ENCODE results near the gene BRPF1. TPM values are rescaled to one million over a fixed set of nuclear protein-coding genes. Genes with fewer than 3 reads are reported as not detected.

Gene BRPF1, protein sequence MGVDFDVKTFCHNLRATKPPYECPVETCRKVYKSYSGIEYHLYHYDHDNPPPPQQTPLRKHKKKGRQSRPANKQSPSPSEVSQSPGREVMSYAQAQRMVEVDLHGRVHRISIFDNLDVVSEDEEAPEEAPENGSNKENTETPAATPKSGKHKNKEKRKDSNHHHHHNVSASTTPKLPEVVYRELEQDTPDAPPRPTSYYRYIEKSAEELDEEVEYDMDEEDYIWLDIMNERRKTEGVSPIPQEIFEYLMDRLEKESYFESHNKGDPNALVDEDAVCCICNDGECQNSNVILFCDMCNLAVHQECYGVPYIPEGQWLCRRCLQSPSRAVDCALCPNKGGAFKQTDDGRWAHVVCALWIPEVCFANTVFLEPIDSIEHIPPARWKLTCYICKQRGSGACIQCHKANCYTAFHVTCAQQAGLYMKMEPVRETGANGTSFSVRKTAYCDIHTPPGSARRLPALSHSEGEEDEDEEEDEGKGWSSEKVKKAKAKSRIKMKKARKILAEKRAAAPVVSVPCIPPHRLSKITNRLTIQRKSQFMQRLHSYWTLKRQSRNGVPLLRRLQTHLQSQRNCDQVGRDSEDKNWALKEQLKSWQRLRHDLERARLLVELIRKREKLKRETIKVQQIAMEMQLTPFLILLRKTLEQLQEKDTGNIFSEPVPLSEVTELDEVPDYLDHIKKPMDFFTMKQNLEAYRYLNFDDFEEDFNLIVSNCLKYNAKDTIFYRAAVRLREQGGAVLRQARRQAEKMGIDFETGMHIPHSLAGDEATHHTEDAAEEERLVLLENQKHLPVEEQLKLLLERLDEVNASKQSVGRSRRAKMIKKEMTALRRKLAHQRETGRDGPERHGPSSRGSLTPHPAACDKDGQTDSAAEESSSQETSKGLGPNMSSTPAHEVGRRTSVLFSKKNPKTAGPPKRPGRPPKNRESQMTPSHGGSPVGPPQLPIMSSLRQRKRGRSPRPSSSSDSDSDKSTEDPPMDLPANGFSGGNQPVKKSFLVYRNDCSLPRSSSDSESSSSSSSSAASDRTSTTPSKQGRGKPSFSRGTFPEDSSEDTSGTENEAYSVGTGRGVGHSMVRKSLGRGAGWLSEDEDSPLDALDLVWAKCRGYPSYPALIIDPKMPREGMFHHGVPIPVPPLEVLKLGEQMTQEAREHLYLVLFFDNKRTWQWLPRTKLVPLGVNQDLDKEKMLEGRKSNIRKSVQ (N-terminal part only)
- total RNA-seq: 40.9 TPM

DNA sequence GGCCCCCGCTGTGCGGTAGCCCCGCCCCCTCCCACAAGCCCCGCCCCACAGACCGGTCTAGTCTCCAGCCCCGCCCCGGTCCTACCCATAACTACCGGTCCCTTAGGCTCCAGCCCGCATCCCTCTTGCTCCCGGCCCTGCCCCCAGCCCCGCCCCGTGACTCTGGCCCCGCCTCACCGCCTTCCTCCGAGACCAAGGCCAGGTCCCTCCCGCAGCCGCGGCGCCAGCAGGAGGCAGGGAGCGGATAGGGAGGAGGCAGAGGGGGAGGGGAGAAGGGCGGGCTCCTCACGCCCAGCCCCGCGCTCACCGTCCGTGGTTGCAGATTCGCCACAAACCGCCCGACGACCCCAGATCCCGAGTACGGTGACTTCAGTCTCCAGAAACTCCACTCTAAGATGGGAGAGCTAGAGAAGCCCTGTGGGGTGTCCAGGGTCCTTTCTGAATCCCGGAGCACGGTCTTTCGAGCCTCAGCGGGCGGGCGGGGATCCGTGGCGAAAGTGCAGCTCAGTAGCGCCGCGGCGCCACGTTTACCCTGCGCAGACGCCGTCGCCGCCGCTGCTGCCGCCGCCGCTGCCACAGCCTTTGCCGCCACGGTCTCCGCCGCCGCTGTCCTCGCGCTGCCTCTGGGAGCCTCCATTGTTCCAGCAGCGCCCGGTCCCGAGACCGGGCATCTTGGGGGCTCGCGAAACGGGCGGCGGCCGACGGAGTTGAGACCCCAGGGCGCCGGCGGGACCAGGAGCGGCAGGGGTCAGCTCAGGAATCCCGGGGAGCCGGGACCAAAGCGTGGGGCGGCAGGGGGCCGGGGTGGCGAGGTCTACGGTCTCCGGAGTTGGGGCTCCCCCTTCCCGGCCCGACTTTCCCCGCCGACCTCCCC lies at the start of gene BRPF1:
BRPF1 (plus strand) TSS at position 530 of the 874 bp plus-strand sequence. CDS start 2,406 bp downstream, outside the sequence.
- Histone ChIP-seq H3K4me3 (ENCODE audit: low read length) (peak within 1 kb of the TSS; percentile 83), H3K9me3 (ENCODE audit: low read depth, low read length) (no peaks in the 10 kb centered on the region), H3K4me1 (ENCODE audit: insufficient read depth, low read length) (peaks cover 55% of the 10 kb centered on the region), H3K27me3 (ENCODE audit: insufficient read depth, low read length) (no peaks in the 10 kb centered on the region)

DNA sequence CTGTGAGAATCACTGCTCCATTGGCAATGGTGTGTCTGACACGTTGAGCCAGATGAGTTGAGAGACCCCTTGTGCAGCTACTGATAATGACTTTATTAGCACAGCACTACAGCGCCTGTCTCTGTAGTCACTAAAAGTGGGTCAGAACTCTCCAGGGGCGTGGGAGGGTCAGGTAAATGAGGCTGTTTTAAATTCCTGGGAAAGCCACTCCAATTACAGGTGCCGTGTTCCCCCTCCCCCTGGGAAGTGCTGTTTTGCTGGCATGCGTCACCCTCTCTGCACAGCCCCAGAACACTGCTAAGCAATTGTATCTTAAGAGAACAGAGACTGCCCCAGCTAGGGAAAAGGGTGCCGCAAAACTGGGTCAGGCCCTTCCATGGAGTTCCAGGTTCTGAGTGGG lies 49.4 kb upstream of the BRPF1 start:
- Histone ChIP-seq H3K4me1 (ENCODE audit: insufficient read depth, low read length) (no peaks in the 10 kb centered on the region), H3K4me3 (ENCODE audit: low read length) (no peak overlapping the region), H3K9me3 (ENCODE audit: low read depth, low read length) (no peaks in the 10 kb centered on the region), H3K27me3 (ENCODE audit: insufficient read depth, low read length) (no peaks in the 10 kb centered on the region)

GRCh38 chr3:9683426-9683825 lies 48.1 kb upstream of the BRPF1 start:
- H3K27me3 ChIP-seq (ENCODE audit: insufficient read depth, low read length): no peaks in the 10 kb centered on the region
- H3K9me3 ChIP-seq (ENCODE audit: low read depth, low read length): no peaks in the 10 kb centered on the region
- no peak overlapping the region for H3K4me3 ChIP-seq (ENCODE audit: low read length)
- H3K4me1 ChIP-seq (ENCODE audit: insufficient read depth, low read length): no peaks in the 10 kb centered on the region

DNA sequence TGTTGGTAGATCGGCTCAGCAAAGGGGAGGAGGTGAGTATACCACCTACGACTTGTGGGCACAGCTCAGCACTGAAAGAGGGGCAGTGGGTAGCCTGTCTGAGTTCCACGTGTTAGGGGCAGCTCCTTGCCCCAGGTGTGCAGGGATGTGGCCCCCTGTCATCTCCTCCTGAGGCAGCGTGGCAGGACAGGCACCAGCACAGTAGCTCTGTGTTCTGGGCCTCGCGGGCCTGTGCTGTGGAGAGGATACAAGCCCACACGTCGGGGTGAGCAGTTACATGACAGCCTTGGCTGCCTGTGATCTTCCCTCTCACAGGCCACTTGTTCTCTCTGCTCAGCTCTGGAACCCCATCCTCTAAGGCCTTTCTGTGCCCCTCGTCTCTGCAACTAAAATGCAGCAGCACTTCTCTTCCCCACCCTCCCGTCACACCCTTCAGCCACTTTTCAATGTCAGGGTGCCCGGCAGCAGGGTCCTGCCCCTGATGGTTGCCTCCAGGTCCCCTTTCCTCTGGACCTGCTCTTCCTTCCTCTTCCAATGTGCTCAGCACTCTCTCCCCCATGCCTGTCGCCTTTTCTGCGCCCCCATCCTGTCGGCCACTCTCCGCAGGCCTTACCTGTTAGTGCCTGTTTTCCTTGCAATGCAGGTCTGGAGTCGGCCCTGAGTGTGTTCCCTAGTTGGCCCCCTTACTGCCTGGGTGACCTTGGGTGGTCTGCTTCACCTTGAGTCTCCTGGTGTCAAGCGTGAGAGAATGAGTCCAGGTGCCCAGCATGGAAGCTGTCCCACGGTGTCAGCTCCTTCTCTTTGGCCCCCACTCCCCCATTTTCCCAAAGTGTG lies 46.1 kb upstream of the BRPF1 start:
- H3K9me3 ChIP-seq (ENCODE audit: low read depth, low read length): no peaks in the 10 kb centered on the region
- no peak overlapping the region for H3K4me3 ChIP-seq (ENCODE audit: low read length)
- no peaks in the 10 kb centered on the region for H3K27me3 ChIP-seq (ENCODE audit: insufficient read depth, low read length)

DNA sequence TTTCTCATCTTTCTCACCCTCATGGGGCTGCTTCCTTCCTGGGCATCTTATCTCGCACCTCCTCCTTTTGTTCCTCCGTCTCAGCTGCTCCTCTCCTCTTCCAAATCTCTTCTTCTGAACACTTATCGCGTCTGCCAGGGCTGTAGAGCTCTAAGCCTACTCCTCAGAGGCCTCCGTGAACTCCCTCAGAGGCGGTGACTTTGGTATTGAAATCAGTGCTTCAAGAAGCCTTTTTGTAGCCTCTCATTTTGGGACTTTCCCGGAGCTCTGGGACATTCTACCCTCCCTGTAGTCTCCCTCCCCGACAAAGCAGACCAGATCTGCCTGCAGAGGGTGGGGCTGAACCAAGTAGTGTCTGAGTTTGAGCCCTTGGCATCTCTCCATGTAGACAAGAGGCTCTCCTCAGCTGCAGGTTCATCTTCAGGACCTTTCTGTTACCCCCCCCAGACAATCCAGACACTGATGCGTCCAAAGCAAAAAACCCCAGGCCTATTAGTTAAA lies 45.4 kb upstream of the BRPF1 start:
- H3K4me3 ChIP-seq (ENCODE audit: low read length): no peak overlapping the region
- H3K9me3 ChIP-seq (ENCODE audit: low read depth, low read length): no peaks in the 10 kb centered on the region
- no peaks in the 10 kb centered on the region for H3K4me1 ChIP-seq (ENCODE audit: insufficient read depth, low read length)
- H3K27me3 ChIP-seq (ENCODE audit: insufficient read depth, low read length): no peaks in the 10 kb centered on the region

More for the DNA sequence above, 46.1 kb upstream of the BRPF1 start:
- no peaks in the 10 kb centered on the region for H3K4me1 ChIP-seq (ENCODE audit: insufficient read depth, low read length)

DNA sequence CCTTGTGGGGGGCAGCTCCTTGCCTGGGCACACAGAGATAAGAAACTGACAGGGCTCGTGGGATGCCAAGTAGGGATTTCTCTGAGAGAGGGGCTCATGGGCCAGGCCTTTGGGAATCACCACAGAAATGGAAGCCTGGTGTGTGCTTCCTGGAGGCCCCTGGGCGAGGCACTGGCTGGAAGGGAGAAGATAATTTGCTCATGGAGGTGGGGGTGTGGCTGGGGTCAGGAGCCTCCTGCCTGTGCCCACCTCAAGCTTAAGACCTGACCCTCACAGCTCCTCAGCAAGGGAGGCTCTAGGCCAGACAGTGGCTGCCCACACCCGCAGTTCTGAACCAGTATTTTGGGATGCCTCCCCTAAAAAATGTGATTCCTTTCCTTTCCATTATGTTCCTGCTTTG lies 44.8 kb upstream of the BRPF1 start:
- no peaks in the 10 kb centered on the region for H3K4me1 ChIP-seq (ENCODE audit: insufficient read depth, low read length)
- no peaks in the 10 kb centered on the region for H3K27me3 ChIP-seq (ENCODE audit: insufficient read depth, low read length)
- H3K9me3 ChIP-seq (ENCODE audit: low read depth, low read length): no peaks in the 10 kb centered on the region
- no peak overlapping the region for H3K4me3 ChIP-seq (ENCODE audit: low read length)

DNA sequence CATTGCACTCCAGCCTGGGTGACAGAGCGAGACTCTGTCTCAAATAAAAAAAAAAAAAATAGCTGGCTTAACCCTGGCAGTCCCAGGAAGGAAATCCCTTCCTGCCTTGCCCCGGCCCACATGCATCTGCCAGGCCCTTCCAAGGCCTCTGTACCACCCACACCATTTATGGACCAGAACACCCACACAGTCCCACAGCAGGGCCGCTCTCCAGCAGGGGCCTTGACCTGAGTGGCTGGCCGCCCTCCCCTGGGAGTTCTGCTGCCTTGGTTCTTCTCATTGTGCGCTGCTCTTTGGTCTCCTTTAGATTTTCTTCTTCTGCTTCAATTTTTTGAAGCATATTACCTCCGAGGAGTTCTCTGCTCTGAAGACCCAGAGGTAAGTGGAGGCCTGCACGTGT lies 44.0 kb upstream of the BRPF1 start:
- Histone ChIP-seq H3K27me3 (ENCODE audit: insufficient read depth, low read length) (no peaks in the 10 kb centered on the region), H3K4me3 (ENCODE audit: low read length) (no peak overlapping the region), H3K4me1 (ENCODE audit: insufficient read depth, low read length) (no peaks in the 10 kb centered on the region), H3K9me3 (ENCODE audit: low read depth, low read length) (no peaks in the 10 kb centered on the region)

DNA sequence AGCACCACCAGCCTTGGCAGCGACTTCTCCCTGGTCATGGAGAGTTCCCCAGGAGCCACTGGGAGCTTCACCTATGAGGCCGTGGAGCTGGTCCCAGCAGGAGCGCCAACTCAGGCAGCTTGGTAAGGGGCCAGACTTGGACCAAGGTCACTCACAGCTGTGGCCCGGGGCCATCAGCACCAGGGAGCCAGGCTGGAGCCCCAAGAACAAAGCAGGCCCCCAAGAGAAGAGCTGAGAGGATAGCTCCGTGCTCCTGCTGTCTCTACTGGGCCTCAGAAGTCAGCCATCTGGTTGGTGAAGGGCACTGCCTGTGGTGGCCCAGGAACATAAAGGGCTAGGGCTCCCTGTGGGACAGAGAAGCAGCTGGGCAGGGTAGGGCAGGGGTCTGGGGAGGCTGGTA lies 42.6 kb upstream of the BRPF1 start:
- no peaks in the 10 kb centered on the region for H3K4me1 ChIP-seq (ENCODE audit: insufficient read depth, low read length)
- no peaks in the 10 kb centered on the region for H3K9me3 ChIP-seq (ENCODE audit: low read depth, low read length)
- no peaks in the 10 kb centered on the region for H3K27me3 ChIP-seq (ENCODE audit: insufficient read depth, low read length)
- H3K4me3 ChIP-seq (ENCODE audit: low read length): no peak overlapping the region

DNA sequence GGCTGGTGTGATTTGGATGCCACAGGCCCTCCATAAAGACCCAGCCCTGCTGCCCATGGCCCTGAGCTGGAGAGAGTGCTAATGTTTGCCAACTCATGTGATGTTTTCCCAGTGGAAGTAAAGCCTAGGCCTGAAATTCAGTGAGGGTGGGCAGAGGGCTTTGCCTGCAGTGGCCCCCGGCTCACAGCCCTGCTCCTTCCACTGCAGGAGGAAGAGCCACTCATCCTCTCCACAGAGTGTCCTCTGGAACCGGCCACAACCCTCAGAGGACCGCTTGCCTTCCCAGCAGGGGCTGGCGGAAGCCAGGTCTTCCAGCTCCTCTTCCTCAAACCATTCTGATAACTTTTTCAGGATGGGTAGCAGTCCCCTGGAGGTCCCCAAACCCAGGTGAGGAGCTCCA lies 41.8 kb upstream of the BRPF1 start:
- no peak overlapping the region for H3K4me3 ChIP-seq (ENCODE audit: low read length)
- H3K9me3 ChIP-seq (ENCODE audit: low read depth, low read length): no peaks in the 10 kb centered on the region
- H3K27me3 ChIP-seq (ENCODE audit: insufficient read depth, low read length): no peaks in the 10 kb centered on the region
- no peaks in the 10 kb centered on the region for H3K4me1 ChIP-seq (ENCODE audit: insufficient read depth, low read length)

- no peaks in the 10 kb centered on the region for H3K4me1 ChIP-seq (ENCODE audit: insufficient read depth, low read length)
- no peaks in the 10 kb centered on the region for H3K9me3 ChIP-seq (ENCODE audit: low read depth, low read length)
- H3K27me3 ChIP-seq (ENCODE audit: insufficient read depth, low read length): no peaks in the 10 kb centered on the region
- H3K4me3 ChIP-seq (ENCODE audit: low read length): no peak overlapping the region
Measured at GRCh38 chr3:9690451-9691450, 40.8 kb upstream of the BRPF1 start.

DNA sequence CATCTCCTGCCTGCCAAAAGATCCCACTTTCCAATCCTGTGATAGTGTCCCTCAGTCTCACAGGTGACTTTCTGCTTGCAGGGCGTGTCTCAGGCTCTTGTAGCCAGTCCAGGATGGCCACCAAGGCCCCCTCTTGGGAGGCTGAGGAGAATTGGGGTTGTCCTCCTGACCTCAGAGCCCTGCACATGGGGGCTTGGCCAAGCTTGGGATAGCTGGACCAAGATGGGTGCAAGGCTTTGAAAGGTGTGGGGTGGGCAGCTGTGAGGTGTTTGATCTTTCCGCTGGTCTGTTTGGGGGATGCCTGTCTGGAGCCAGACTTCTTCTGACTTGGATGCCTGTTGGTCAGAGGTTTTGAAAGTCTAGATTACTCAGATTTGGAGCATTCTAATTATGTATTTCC lies 39.9 kb upstream of the BRPF1 start:
- Histone ChIP-seq H3K4me1 (ENCODE audit: insufficient read depth, low read length) (no peaks in the 10 kb centered on the region), H3K9me3 (ENCODE audit: low read depth, low read length) (no peaks in the 10 kb centered on the region), H3K27me3 (ENCODE audit: insufficient read depth, low read length) (no peaks in the 10 kb centered on the region), H3K4me3 (ENCODE audit: low read length) (no peak overlapping the region)

DNA sequence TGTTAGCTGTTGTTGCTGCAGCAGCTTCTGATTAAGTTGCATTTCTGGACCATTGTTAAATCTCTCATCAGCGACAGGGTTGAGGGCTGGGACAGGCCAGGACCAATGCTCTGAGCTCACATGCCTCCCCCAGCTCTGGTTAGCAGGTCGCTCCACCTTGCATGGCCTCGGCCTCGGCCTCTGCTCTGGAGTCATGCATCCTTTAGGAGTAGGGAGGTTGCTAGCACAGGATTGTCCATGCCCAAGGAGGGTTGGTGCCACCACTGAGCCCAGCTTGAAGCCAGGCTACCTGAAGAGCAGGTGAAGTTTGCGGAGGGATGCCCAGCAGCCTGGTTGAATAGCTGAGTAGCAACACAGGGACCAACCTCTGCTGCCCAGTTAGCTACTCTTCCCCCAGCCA lies 39.1 kb upstream of the BRPF1 start:
- Histone ChIP-seq H3K27me3 (ENCODE audit: insufficient read depth, low read length) (no peaks in the 10 kb centered on the region), H3K4me1 (ENCODE audit: insufficient read depth, low read length) (no peaks in the 10 kb centered on the region), H3K9me3 (ENCODE audit: low read depth, low read length) (no peaks in the 10 kb centered on the region), H3K4me3 (ENCODE audit: low read length) (no peak overlapping the region)
